RPMI8226 (cell line): ENCODE data around the gene TBC1D2.

Source experiments
- DNase-seq: peaks from one replicate; pipeline ENCODE4 v3.0.0-alpha.2; 2015

Gene TBC1D2

GRCh38 chr9:98234245-98234825 lies 21.1 kb downstream of the TBC1D2 start:
- no peak for DNase-seq

- DNase-seq: no peak
Observed at GRCh38 chr9:98232926-98233325, 22.5 kb downstream of the TBC1D2 start.

GRCh38 chr9:98231770-98232478 lies 23.5 kb downstream of the TBC1D2 start:
- DNase-seq: no peak

GRCh38 chr9:98230789-98231188 lies 24.7 kb downstream of the TBC1D2 start:
- no peak for DNase-seq

GRCh38 chr9:98230304-98230703 lies 25.1 kb downstream of the TBC1D2 start:
- DNase-seq: no peak

GRCh38 chr9:98229620-98230019 lies 25.8 kb downstream of the TBC1D2 start:
- DNase-seq: no peak

GRCh38 chr9:98229090-98229395 lies 26.4 kb downstream of the TBC1D2 start:
- no peak for DNase-seq

GRCh38 chr9:98228392-98229089 lies 26.9 kb downstream of the TBC1D2 start:
- no peak for DNase-seq

GRCh38 chr9:98227883-98228282 lies 27.6 kb downstream of the TBC1D2 start:
- DNase-seq: no peak

GRCh38 chr9:98226957-98227356 lies 28.5 kb downstream of the TBC1D2 start:
- no peak for DNase-seq

- no peak for DNase-seq
Observed at GRCh38 chr9:98226516-98226915, 28.9 kb downstream of the TBC1D2 start.

GRCh38 chr9:98225015-98225442 lies 30.4 kb downstream of the TBC1D2 start:
- DNase-seq: no peak

GRCh38 chr9:98222885-98223691 lies 32.4 kb downstream of the TBC1D2 start:
- no peak for DNase-seq

GRCh38 chr9:98220911-98221310 lies 34.5 kb downstream of the TBC1D2 start:
- no peak for DNase-seq

- no peak for DNase-seq
Observed at GRCh38 chr9:98219794-98220370, 35.6 kb downstream of the TBC1D2 start.

GRCh38 chr9:98219364-98219716 lies 36.1 kb downstream of the TBC1D2 start:
- no peak for DNase-seq

- DNase-seq: no peak
Observed at GRCh38 chr9:98218562-98219363, 36.7 kb downstream of the TBC1D2 start.

- no peak for DNase-seq
Observed at GRCh38 chr9:98217255-98217654, 38.2 kb downstream of the TBC1D2 start.

GRCh38 chr9:98216391-98216790 lies 39.1 kb downstream of the TBC1D2 start:
- DNase-seq: no peak

GRCh38 chr9:98215821-98216220 lies 39.6 kb downstream of the TBC1D2 start:
- DNase-seq: peak; percentile 15

GRCh38 chr9:98215271-98215670 lies 40.2 kb downstream of the TBC1D2 start:
- DNase-seq: no peak

- no peak for DNase-seq
Observed at GRCh38 chr9:98214811-98215210, 40.6 kb downstream of the TBC1D2 start.
